ENCODE results near the gene IMP4. TPM values are rescaled to one million over a fixed set of nuclear protein-coding genes. Genes with fewer than 3 reads are reported as not detected.

The IMP4 gene
- total and polyA plus RNA-seq, 2 of the 8 experiments (the other 6 are each of a cell fraction or from before 2014, with no cell fraction given), result 96.8 to 194 TPM

- Histone ChIP-seq H3K27me3 (replicated peaks in 1 of 4; ENCODE audit: control insufficient read depth in 3 of 4, extremely low read depth in 1 of 4, insufficient read depth in 3 of 4, low read length in 3 of 4) (peaks cover 0 to 2% (median 0%) of the 10 kb centered on the region in 4 experiments; a peak in 1 of 7 replicates), H3K9ac (replicated peaks in 1 of 4; ENCODE audit: extremely low read depth in 1 of 4, low read depth in 3 of 4, low read length in 3 of 4) (no peak overlapping the region), H3K4me3 (ENCODE audit: extremely low read depth in 1 of 4, insufficient read depth in 2 of 4, low read depth in 3 of 4, low read length in 4 of 4) (no peak overlapping the region), H3K27ac (ENCODE audit: low read depth, low read length) (no peak overlapping the region), H4K8ac (ENCODE audit: extremely low read depth, insufficient read depth, low read length) (no peak overlapping the region), H2BK5ac (ENCODE audit: low read depth, low read length) (no peak overlapping the region), H2BK20ac (ENCODE audit: low read length) (no peak overlapping the region), H3K4ac (replicated peaks; ENCODE audit: insufficient read length, low read depth, low read length) (no peak overlapping the region), H2BK120ac (replicated peaks; ENCODE audit: low read depth, low read length) (no peak overlapping the region), H3K4me1 (replicated peaks in 1 of 4; ENCODE audit: control insufficient read depth in 3 of 4, insufficient read depth in 4 of 4, low read length in 3 of 4) (peaks cover 0 to 11% (median 2%) of the 10 kb centered on the region in 4 experiments; a peak in 4 of 7 replicates), H3K36me3 (ENCODE audit: control insufficient read depth in 2 of 4, insufficient read depth in 4 of 4, low read length in 3 of 4) (no peaks in the 10 kb centered on the region), H2BK12ac (ENCODE audit: low read depth, low read length) (no peak overlapping the region), H2BK15ac (ENCODE audit: low read length) (no peak overlapping the region), H3K4me2 (ENCODE audit: insufficient read depth in 1 of 2, low read depth in 2 of 2, low read length in 2 of 2) (no peak overlapping the region), H3K79me1 (ENCODE audit: low read depth, low read length) (0 out of 2 replicates have a peak, but pooled peaks cover 2% of the 10 kb centered on the region), H4K91ac (replicated peaks; ENCODE audit: insufficient read length, low read length) (no peak overlapping the region), H2AK5ac (ENCODE audit: low read depth, low read length) (no peak overlapping the region), H3K14ac (ENCODE audit: insufficient read length) (no peak overlapping the region), H2AFZ (ENCODE audit: low read length) (no peak overlapping the region), H4K20me1 (replicated peaks in 1 of 2; ENCODE audit: control insufficient read depth in 1 of 2, insufficient read depth in 2 of 2, low read length in 2 of 2) (no peaks in the 10 kb centered on the region), H3K18ac (ENCODE audit: extremely low read depth, low read length) (no peak overlapping the region), H4K5ac (ENCODE audit: insufficient read length, low read depth, low read length) (no peak overlapping the region), H3K23me2 (ENCODE audit: low read depth, low read length) (no peaks in the 10 kb centered on the region; the same call in 1 of the 2 replicates), H3K23ac (ENCODE audit: insufficient read length) (no peak overlapping the region), H3K56ac (replicated peaks; ENCODE audit: insufficient read length, low read depth, low read length) (no peak overlapping the region), H3K79me2 (ENCODE audit: control insufficient read depth in 1 of 2, insufficient read depth in 2 of 2, low read length in 2 of 2) (no peaks in the 10 kb centered on the region), H3K9me3 (ENCODE audit: insufficient read depth in 2 of 2, low read depth in 1 of 2, low read length in 1 of 2) (no peaks in the 10 kb centered on the region)
- FAIRE-seq, result no peak
- ChIA-PET CTCF (ENCODE audit: partially characterized antibody) (interaction anchor here (0.6 kb wide), 1 partner anchor 13 kb away, joined by 3 read pairs; no protein-coding TSS in a partner anchor), POLR2A (ENCODE audit: partially characterized antibody) (no interaction called here)
- no peak for DNase-seq (ENCODE audit: low read depth in 1 of 2, low spot score in 2 of 2)
- WGBS, 2 experiments (ENCODE audit: extremely low coverage in 1 of 2, insufficient coverage in 1 of 2, insufficient read length in 1 of 2, insufficient replicate concordance in 2 of 2, low coverage in 1 of 2, low lambda C conversion rate in 2 of 2, missing lambda C conversion rate in 1 of 2), result 81% methylated on average over 1 of the region's 1 CpG; no CpG with 5 or more reads in 1 of the 2 experiments
- TF ChIP-seq POLR2A (IDR thresholded peaks at IDR 0.05; ENCODE audit: control extremely low read depth in 1 of 2, low read depth in 2 of 2, low read length in 2 of 2), result no peak
- TF ChIP-seq TCF12 (IDR thresholded peaks at IDR 0.05; ENCODE audit: low read depth, low read length), result no peak
- no peak for TF ChIP-seq JUN (IDR thresholded peaks at IDR 0.05; ENCODE audit: low read depth, low read length)
- TF ChIP-seq MAFK (IDR thresholded peaks at IDR 0.05; ENCODE audit: low read depth, low read length), result no peak
- no peak for TF ChIP-seq RFX5 (IDR thresholded peaks at IDR 0.05; ENCODE audit: borderline replicate concordance, low read depth, low read length)
- TF ChIP-seq CBX8 (IDR thresholded peaks at IDR 0.05; ENCODE audit: borderline replicate concordance, low read depth, low read length), result no peak
- no peak for TF ChIP-seq EGR1 (IDR thresholded peaks at IDR 0.05; ENCODE audit: borderline replicate concordance, low read depth, low read length)
- no peak for TF ChIP-seq HDAC2 (IDR thresholded peaks at IDR 0.05; ENCODE audit: borderline replicate concordance in 1 of 2, low read depth in 2 of 2, low read length in 2 of 2)
- no peak for TF ChIP-seq ASH2L (IDR thresholded peaks at IDR 0.05; ENCODE audit: low read length)
- no peak for TF ChIP-seq YY1 (IDR thresholded peaks at IDR 0.05; ENCODE audit: low read depth, low read length)
- TF ChIP-seq, protein P1, sequence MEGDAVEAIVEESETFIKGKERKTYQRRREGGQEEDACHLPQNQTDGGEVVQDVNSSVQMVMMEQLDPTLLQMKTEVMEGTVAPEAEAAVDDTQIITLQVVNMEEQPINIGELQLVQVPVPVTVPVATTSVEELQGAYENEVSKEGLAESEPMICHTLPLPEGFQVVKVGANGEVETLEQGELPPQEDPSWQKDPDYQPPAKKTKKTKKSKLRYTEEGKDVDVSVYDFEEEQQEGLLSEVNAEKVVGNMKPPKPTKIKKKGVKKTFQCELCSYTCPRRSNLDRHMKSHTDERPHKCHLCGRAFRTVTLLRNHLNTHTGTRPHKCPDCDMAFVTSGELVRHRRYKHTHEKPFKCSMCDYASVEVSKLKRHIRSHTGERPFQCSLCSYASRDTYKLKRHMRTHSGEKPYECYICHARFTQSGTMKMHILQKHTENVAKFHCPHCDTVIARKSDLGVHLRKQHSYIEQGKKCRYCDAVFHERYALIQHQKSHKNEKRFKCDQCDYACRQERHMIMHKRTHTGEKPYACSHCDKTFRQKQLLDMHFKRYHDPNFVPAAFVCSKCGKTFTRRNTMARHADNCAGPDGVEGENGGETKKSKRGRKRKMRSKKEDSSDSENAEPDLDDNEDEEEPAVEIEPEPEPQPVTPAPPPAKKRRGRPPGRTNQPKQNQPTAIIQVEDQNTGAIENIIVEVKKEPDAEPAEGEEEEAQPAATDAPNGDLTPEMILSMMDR (IDR thresholded peaks at IDR 0.05; ENCODE audit: control extremely low read depth in 1 of 3, insufficient read depth in 1 of 3, low read depth in 1 of 3, low read length in 3 of 3), result no peak
- no peak for TF ChIP-seq SIN3A (conservative IDR thresholded peaks at IDR 0.05 in 1 of 2, IDR thresholded peaks at IDR 0.05 in 1 of 2; ENCODE audit: low read depth in 1 of 2, low read length in 2 of 2)
Observed at GRCh38 chr2:130366720-130367119, 24.0 kb downstream of the IMP4 start.

Measured in H1 (cell line).